Gastrocnemius medialis (tissue), 4 donors: ENCODE measurements around the gene PTBP2.

Experiments
- POLR2A ChIP-seq, 2 donors: fragments of 450-650 bp; IDR thresholded peaks; one replicate each; pipeline ENCODE4 v1.6.1; 2017; ENCODE audit warnings: antibody characterized with exemption in 2 of 2, mild to moderate bottlenecking in 2 of 2, moderate library complexity in 2 of 2
- TF ChIP-seq, protein P1 (sequence below), 5 experiments: fragments of 450-650 bp in 3 of 5; fragments of 200-600 bp in 2 of 5; sonication (generic) in 2 of 5; IDR thresholded peaks in 4 of 5; conservative IDR thresholded peaks in 1 of 5; 1 replicate in 4 of 5; 2 replicates in 1 of 5; pipeline ENCODE4 v1.5.1; 2016 to 2019; ENCODE audit warnings: antibody characterized with exemption in 5 of 5, mild to moderate bottlenecking in 3 of 5, moderate library complexity in 3 of 5

DNA sequence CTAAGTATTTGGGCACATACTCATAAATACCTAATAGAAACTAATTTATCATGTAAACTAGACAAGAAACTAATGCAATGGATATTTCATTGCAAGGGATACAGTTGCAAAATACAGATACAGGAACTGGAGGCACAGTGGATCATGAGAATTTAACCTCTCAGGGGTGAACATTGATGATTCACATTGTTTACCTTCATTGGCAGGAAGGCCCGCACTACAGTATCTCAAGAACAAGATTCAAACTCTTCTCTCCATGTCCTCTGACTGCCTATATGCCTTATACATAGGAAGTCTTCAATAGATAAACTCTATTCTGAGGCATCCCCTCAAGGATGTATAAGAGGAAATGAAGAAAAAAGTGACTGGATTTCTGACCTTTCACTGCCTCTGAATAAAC, 18.4 kb upstream of the PTBP2 start:
- TF ChIP-seq POLR2A (IDR thresholded peaks at IDR 0.05) = no peak
- TF ChIP-seq, protein P1, sequence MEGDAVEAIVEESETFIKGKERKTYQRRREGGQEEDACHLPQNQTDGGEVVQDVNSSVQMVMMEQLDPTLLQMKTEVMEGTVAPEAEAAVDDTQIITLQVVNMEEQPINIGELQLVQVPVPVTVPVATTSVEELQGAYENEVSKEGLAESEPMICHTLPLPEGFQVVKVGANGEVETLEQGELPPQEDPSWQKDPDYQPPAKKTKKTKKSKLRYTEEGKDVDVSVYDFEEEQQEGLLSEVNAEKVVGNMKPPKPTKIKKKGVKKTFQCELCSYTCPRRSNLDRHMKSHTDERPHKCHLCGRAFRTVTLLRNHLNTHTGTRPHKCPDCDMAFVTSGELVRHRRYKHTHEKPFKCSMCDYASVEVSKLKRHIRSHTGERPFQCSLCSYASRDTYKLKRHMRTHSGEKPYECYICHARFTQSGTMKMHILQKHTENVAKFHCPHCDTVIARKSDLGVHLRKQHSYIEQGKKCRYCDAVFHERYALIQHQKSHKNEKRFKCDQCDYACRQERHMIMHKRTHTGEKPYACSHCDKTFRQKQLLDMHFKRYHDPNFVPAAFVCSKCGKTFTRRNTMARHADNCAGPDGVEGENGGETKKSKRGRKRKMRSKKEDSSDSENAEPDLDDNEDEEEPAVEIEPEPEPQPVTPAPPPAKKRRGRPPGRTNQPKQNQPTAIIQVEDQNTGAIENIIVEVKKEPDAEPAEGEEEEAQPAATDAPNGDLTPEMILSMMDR (IDR thresholded peaks at IDR 0.05 in 4 of 5, conservative IDR thresholded peaks at IDR 0.05 in 1 of 5) = no peak
